ENCODE data around the gene CCDC149. TPM values are rescaled to one million over a fixed set of nuclear protein-coding genes. Genes with fewer than 3 reads are reported as not detected.

Gene CCDC149
- total RNA-seq, 1 donor from 2014 or later = 8.0 TPM

DNA sequence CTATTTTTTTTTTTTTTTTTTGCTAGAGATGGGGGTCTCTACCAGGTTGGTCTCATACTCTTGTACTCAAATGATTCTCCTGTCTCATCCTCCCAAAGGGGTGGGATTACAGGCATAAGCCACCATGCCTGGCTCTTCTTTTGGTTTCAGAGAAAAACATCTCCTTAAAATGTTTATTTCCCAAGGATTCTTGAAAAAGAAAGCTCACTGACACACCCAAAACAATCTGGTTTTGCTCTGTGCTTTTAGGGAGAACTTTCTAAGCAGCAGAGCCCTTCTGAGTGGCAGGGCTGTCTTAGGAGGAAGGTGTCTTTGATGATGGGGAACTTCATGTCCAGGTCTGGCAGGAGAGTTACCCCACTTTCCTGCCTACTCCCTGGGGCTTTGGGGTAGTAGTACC is 116.2 kb downstream of the CCDC149 start:
- peaks cover 35% of the 10 kb centered on the region for H3K27me3 ChIP-seq (ENCODE audit: control insufficient read depth, insufficient read depth, low read length)
- TF ChIP-seq, protein P1, sequence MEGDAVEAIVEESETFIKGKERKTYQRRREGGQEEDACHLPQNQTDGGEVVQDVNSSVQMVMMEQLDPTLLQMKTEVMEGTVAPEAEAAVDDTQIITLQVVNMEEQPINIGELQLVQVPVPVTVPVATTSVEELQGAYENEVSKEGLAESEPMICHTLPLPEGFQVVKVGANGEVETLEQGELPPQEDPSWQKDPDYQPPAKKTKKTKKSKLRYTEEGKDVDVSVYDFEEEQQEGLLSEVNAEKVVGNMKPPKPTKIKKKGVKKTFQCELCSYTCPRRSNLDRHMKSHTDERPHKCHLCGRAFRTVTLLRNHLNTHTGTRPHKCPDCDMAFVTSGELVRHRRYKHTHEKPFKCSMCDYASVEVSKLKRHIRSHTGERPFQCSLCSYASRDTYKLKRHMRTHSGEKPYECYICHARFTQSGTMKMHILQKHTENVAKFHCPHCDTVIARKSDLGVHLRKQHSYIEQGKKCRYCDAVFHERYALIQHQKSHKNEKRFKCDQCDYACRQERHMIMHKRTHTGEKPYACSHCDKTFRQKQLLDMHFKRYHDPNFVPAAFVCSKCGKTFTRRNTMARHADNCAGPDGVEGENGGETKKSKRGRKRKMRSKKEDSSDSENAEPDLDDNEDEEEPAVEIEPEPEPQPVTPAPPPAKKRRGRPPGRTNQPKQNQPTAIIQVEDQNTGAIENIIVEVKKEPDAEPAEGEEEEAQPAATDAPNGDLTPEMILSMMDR (IDR thresholded peaks at IDR 0.05; ENCODE audit: insufficient read depth, low read length, poor library complexity, severe bottlenecking) = no peak
- DNase-seq (ENCODE audit: low read depth) = no peak
- no peak overlapping the region for H3K4me3 ChIP-seq (ENCODE audit: low read depth, low read length)
- no peaks in the 10 kb centered on the region for H3K36me3 ChIP-seq (ENCODE audit: control insufficient read depth, insufficient read depth, low read length)

DNA sequence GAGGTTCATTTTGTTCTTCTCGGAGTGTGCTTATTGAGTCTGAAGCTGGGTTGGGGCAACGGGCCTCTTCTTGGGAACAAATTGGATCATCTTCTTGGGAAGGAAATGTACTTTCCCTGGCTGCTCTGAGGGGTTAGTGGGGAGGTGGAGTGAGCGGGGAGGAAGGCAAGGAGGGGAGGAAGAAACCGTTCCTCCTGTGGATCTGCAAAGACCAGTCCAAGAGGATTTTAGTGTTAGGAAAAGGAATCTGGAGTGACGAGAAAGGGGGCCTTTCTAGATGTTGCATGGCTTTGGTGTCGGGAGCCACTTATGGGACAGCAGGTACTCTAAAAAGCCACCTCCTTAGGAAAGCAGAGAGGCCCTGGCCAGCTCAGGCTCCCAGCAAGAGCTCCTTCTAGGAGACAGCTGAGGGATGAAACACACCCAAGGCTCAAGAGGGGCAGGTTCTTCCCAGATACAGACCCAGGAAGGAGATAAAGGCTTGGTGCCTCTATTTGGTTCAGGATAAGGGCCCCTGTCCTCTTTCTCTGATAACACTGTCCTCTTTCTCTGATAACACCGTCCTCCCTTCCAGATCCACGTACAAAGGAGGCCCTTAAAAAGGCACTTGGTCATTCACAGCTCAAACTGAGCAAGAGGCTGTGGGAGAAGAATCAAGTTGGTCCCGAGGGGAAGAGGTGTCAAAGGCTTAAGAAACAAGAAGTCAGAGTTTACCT is 117.0 kb downstream of the CCDC149 start:
- H3K4me3 ChIP-seq (ENCODE audit: low read depth, low read length) = no peak overlapping the region
- no peaks in the 10 kb centered on the region for H3K36me3 ChIP-seq (ENCODE audit: control insufficient read depth, insufficient read depth, low read length)
- TF ChIP-seq, protein P1 (IDR thresholded peaks at IDR 0.05; ENCODE audit: insufficient read depth, low read length, poor library complexity, severe bottlenecking) = no peak
- H3K27me3 ChIP-seq (ENCODE audit: control insufficient read depth, insufficient read depth, low read length) = peaks cover 29% of the 10 kb centered on the region
- DNase-seq (ENCODE audit: low read depth) = no peak

DNA sequence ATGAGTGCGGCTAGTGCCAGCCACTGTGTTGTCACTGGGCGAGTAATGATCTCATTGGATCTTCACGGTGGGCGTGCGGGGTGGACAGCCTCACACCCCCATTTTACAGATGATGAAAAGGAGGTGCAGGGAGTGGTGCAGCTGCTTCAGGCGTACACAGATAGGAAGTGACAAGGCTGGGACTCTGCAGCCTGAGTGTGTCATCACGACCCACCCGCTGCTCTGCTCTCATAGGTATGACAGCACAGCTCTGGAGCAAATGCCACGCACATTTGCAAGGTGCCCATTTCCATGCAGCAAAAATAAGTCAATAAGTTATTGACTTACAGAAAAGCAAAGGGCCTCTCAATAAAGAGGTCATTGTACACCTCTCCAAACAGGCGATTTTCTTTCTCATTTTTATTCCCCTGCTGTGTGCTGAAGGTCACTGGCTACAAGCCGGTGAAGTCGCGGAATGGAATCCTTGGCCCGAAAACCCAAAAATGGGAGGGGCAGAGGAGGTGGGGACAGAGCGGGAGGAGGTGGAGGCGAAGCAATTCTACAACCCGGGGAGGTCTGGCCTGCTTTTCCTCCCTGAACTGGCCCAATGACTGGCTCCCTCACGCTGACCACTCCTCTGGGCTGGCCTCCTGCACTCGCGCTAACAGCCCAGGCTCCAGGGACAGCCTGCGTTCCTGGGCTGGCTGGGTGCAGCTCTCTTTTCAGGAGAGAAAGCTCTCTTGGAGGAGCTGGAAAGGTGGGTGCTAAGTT is 117.8 kb downstream of the CCDC149 start, which contains the start of gene SOD3:
Gene SOD3, plus strand, starts transcription at position 658 of the 750 bp plus-strand sequence. CDS start 3,949 bp downstream, outside the sequence.
- Histone ChIP-seq H3K27me3 (ENCODE audit: control insufficient read depth, insufficient read depth, low read length) (peaks cover 22% of the 10 kb centered on the region), H3K36me3 (ENCODE audit: control insufficient read depth, insufficient read depth, low read length) (no peaks in the 10 kb centered on the region), H3K4me3 (ENCODE audit: low read depth, low read length) (no peak within 1 kb of the TSS)
- TF ChIP-seq, protein P1 (IDR thresholded peaks at IDR 0.05; ENCODE audit: insufficient read depth, low read length, poor library complexity, severe bottlenecking) = no peak
- DNase-seq (ENCODE audit: low read depth) = peak; percentile 18

DNA sequence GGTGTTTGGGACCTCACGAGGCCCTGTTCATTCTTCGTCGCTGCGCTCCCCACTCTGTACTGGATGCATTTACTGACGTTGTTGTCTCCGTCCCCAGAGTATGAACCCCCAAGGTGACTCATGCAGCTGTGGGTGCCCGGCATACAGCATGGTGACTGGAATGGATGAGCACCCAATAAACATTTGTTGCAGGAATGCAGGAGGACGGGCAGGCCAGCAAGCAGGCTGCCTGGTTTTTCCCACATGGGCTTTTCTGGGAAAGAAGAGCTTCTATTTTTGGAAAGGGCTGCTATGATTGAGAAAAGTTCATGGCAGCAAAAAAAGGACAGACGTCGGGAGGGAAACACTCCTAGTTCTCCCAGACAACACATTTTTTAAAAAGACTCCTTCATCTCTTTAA is 118.4 kb downstream of the CCDC149 start:
- Histone ChIP-seq H3K4me3 (ENCODE audit: low read depth, low read length) (no peak overlapping the region), H3K27me3 (ENCODE audit: control insufficient read depth, insufficient read depth, low read length) (peaks cover 16% of the 10 kb centered on the region), H3K36me3 (ENCODE audit: control insufficient read depth, insufficient read depth, low read length) (no peaks in the 10 kb centered on the region)
- TF ChIP-seq, protein P1 (IDR thresholded peaks at IDR 0.05; ENCODE audit: insufficient read depth, low read length, poor library complexity, severe bottlenecking) = no peak
- DNase-seq (ENCODE audit: low read depth) = no peak

DNA sequence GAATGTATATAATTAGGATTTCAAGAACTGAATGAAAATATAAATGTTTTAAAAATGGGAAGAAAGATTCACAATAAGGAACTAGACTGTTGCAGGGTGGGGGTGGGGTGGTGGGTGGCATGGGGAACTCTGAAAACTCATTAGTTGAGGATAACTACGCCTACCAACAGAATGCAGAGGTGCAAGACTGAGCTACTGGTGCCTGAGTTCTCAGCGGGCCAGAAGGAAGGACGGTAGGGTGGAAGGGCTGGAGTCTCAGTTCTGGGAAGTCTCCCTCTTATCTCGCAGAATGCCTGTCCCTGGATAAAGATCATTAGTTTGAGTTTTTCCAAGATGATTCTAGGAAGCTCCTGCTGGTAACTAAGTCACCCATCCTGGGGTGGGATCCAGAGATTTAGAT is 118.8 kb downstream of the CCDC149 start:
- H3K4me3 ChIP-seq (ENCODE audit: low read depth, low read length) = no peak overlapping the region
- TF ChIP-seq, protein P1 (IDR thresholded peaks at IDR 0.05; ENCODE audit: insufficient read depth, low read length, poor library complexity, severe bottlenecking) = no peak
- no peak for DNase-seq (ENCODE audit: low read depth)
- H3K36me3 ChIP-seq (ENCODE audit: control insufficient read depth, insufficient read depth, low read length) = no peaks in the 10 kb centered on the region
- H3K27me3 ChIP-seq (ENCODE audit: control insufficient read depth, insufficient read depth, low read length) = peaks cover 11% of the 10 kb centered on the region

Data from kidney epithelial cell (primary cell).